SK-N-SH (cell line): ENCODE data around the gene SERINC2. TPM values are rescaled to one million over a fixed set of nuclear protein-coding genes. Genes with fewer than 3 reads are reported as not detected.

Experiments used
- CTCF ChIA-PET: fragments of 300-600, 350-600 bp; formaldehyde crosslinking; extraction: SDS; loops from one replicate; lab custom pipeline; 2021; lab: Yijun Ruan, JAX
- POLR2A ChIA-PET: fragments of 350-600 bp; sonication (Branson Sonifier 250); formaldehyde crosslinking; extraction: SDS; loops from one replicate; lab custom pipeline; 2020; ENCODE audit warnings: antibody characterized with exemption, inconsistent platforms; lab: Yijun Ruan, JAX
- DNase-seq: peaks from one replicate; pipeline ENCODE4 v3.0.0; 2012
- H2AFZ ChIP-seq: fragments of 200-600 bp; sonication (generic); 2 replicates; pipeline ENCODE4 v1.8.1; 2016; ENCODE audit warnings: antibody characterized with exemption, mild to moderate bottlenecking, low read depth
- H3F3A ChIP-seq: fragments of 200-600 bp; sonication (generic); replicated peaks from 2 replicates; pipeline ENCODE3; 2016; ENCODE audit warnings: antibody characterized with exemption, mild to moderate bottlenecking; ENCODE audit not compliant: insufficient read depth
- H3K27ac ChIP-seq, 2 experiments: fragments of 200-500 bp in 1 of 2; fragments of 200-600 bp in 1 of 2; sonication (Bioruptor generic) in 1 of 2; sonication (generic), shearing (Covaris generic) in 1 of 2; 2 replicates each; pipeline versions ENCODE4 v1.5.1 to v1.6.1; 2014 to 2016; ENCODE audit warnings: low read depth in 2 of 2, inconsistent platforms in 1 of 2, low read length in 1 of 2, mild to moderate bottlenecking in 1 of 2, mixed read lengths in 1 of 2
- H3K27me3 ChIP-seq: fragments of 200-600 bp; sonication (generic), shearing (Covaris generic); 2 replicates; pipeline ENCODE4 v1.6.1; 2016; ENCODE audit warnings: mixed run types; ENCODE audit not compliant: insufficient read depth
- H3K36me3 ChIP-seq, 2 experiments: fragments of 200-500 bp in 1 of 2; fragments of 200-600 bp in 1 of 2; sonication (Bioruptor generic) in 1 of 2; sonication (generic) in 1 of 2; replicated peaks in 1 of 2; 2 replicates each; pipeline versions ENCODE3 to v1.5.1; 2014 to 2016; ENCODE audit warnings: low read length in 1 of 2, mild to moderate bottlenecking in 1 of 2; ENCODE audit not compliant: insufficient read depth in 2 of 2, control insufficient read depth in 1 of 2
- H3K4me1 ChIP-seq, 2 experiments: fragments of 200-500 bp in 1 of 2; fragments of 200-600 bp in 1 of 2; sonication (Bioruptor generic) in 1 of 2; sonication (generic), shearing (Covaris generic) in 1 of 2; 2 replicates each; pipeline versions ENCODE4 v1.5.1 to v1.6.1; 2014 to 2016; ENCODE audit warnings: low read depth in 1 of 2, low read length in 1 of 2, mixed run types in 1 of 2; ENCODE audit not compliant: insufficient read depth in 2 of 2, control insufficient read depth in 1 of 2
- H3K4me2 ChIP-seq: fragments of 200-600 bp; sonication (generic), shearing (Covaris generic); 2 replicates; pipeline ENCODE4 v1.6.1; 2017; ENCODE audit warnings: mixed run types
- H3K4me3 ChIP-seq, 2 experiments: fragments of 200-500 bp in 1 of 2; fragments of 200-600 bp in 1 of 2; sonication (Bioruptor generic) in 1 of 2; sonication (generic), shearing (Covaris generic) in 1 of 2; 2 replicates each; pipeline versions ENCODE4 v1.5.1 to v1.8.1; 2014 to 2016; ENCODE audit warnings: low read depth in 2 of 2, inconsistent platforms in 1 of 2, low read length in 1 of 2, mild to moderate bottlenecking in 1 of 2, mixed read lengths in 1 of 2, moderate library complexity in 1 of 2
- H3K79me2 ChIP-seq: fragments of 200-600 bp; sonication (generic); 2 replicates; pipeline ENCODE4 v1.8.1; 2017; ENCODE audit warnings: mild to moderate bottlenecking; ENCODE audit not compliant: insufficient read depth
- H3K9ac ChIP-seq: fragments of 200-600 bp; sonication (generic); 2 replicates; pipeline ENCODE4 v1.6.1; 2017; ENCODE audit warnings: mixed run types
- H3K9me2 ChIP-seq: fragments of 200-600 bp; sonication (generic); 2 replicates; pipeline ENCODE4 v1.6.1; 2017; ENCODE audit warnings: mixed run types
- H3K9me3 ChIP-seq: fragments of 200-600 bp; sonication (generic); 2 replicates; pipeline ENCODE4 v1.6.1; 2017; ENCODE audit warnings: mixed run types, mild to moderate bottlenecking, moderate library complexity
- H4K20me1 ChIP-seq: fragments of 200-600 bp; sonication (generic); 2 replicates; pipeline ENCODE4 v1.6.1; 2017; ENCODE audit warnings: mild to moderate bottlenecking, mixed run types; ENCODE audit not compliant: insufficient read depth
- ELF1 ChIP-seq: IDR thresholded peaks from 2 replicates; pipeline ENCODE4 v1.4.0; 2012
- EP300 ChIP-seq, 2 experiments: IDR thresholded peaks; 2 replicates each; pipeline versions ENCODE4 v1.4.0 to v1.6.1; 2012; ENCODE audit warnings: borderline replicate concordance in 1 of 2, low read depth in 1 of 2, low read length in 1 of 2
- EZH2phosphoT487 ChIP-seq: fragments of 200-600 bp; sonication (generic); IDR thresholded peaks from 2 replicates; pipeline ENCODE4 v1.6.1; 2017; ENCODE audit warnings: low read depth, mixed run types, mild to moderate bottlenecking, antibody characterized with exemption, moderate library complexity, borderline replicate concordance
- FOSL2 ChIP-seq: IDR thresholded peaks from 2 replicates; pipeline ENCODE4 v1.4.0; 2012; ENCODE audit warnings: low read depth, mild to moderate bottlenecking, moderate library complexity, borderline replicate concordance
- FOXM1 ChIP-seq: IDR thresholded peaks from 2 replicates; pipeline ENCODE4 v1.4.0; 2012; ENCODE audit warnings: low read depth, mild to moderate bottlenecking
- GABPA ChIP-seq: IDR thresholded peaks from 2 replicates; pipeline ENCODE4 v1.4.0; 2012; ENCODE audit warnings: low read depth, mild to moderate bottlenecking
- GATA2 ChIP-seq: sonication (generic); formaldehyde crosslinking; IDR thresholded peaks from 2 replicates; pipeline ENCODE4 v1.5.0; 2020; ENCODE audit warnings: mild to moderate bottlenecking, missing genetic modification reagents
- JUND ChIP-seq: IDR thresholded peaks from 2 replicates; pipeline ENCODE4 v1.4.0; 2012
- MXI1 ChIP-seq: IDR thresholded peaks from 2 replicates; pipeline ENCODE4 v1.6.1; 2012; ENCODE audit warnings: mild to moderate bottlenecking, low read depth, low read length, improper control_type of control experiment
- NFIC ChIP-seq: IDR thresholded peaks from 2 replicates; pipeline ENCODE4 v1.4.0; 2012; ENCODE audit warnings: borderline replicate concordance
- NRF1 ChIP-seq: IDR thresholded peaks from 2 replicates; pipeline ENCODE4 v1.6.1; 2012; ENCODE audit warnings: low read depth, mild to moderate bottlenecking, low read length
- POLR2AphosphoS5 ChIP-seq: IDR thresholded peaks from 2 replicates; pipeline ENCODE4 v1.6.1; 2012; ENCODE audit warnings: low read depth, low read length
- RAD21 ChIP-seq: IDR thresholded peaks from 2 replicates; pipeline ENCODE4 v1.6.1; 2012; ENCODE audit warnings: mild to moderate bottlenecking, low read length
- RFX5 ChIP-seq: IDR thresholded peaks from 2 replicates; pipeline ENCODE4 v1.6.1; 2012; ENCODE audit warnings: mild to moderate bottlenecking, improper control_type of control experiment, low read length
- SIN3A ChIP-seq: IDR thresholded peaks from 2 replicates; pipeline ENCODE4 v1.6.1; 2012; ENCODE audit warnings: low read depth, mild to moderate bottlenecking, low read length, moderate library complexity, borderline replicate concordance
- TAF1 ChIP-seq: IDR thresholded peaks from 2 replicates; pipeline ENCODE4 v1.6.1; 2012; ENCODE audit warnings: low read depth, mild to moderate bottlenecking, low read length, moderate library complexity, borderline replicate concordance
- TCF12 ChIP-seq: IDR thresholded peaks from 2 replicates; pipeline ENCODE4 v1.4.0; 2012
- WGBS: methylation state at CpG from one replicate; pipeline ENCODE4 v1.1.6; 2017; ENCODE audit warnings: low lambda C conversion rate; 5-methylcytosine and 5-hydroxymethylcytosine counted together
- polyA plus RNA-seq, 3 experiments: library from polyadenylated mRNA; depleted of rRNA; stranded (reverse); fragments of >200 nt; gene quantifications; 2 replicates each; pipeline ENCODE4 v1.2.3, GENCODE V29; 2012
- TF ChIP-seq, protein P1 (sequence below): IDR thresholded peaks from 2 replicates; pipeline ENCODE4 v1.6.1; 2012; ENCODE audit warnings: mild to moderate bottlenecking, low read depth, low read length, moderate library complexity
- TF ChIP-seq, protein P2 (sequence below): IDR thresholded peaks from 2 replicates; pipeline ENCODE4; 2012
- TF ChIP-seq, protein P3 (sequence below): IDR thresholded peaks from 2 replicates; pipeline ENCODE4 v1.4.0; 2012; ENCODE audit warnings: low read depth, borderline replicate concordance
- TF ChIP-seq, protein P4 (sequence below): IDR thresholded peaks from 2 replicates; pipeline ENCODE4 v1.4.0; 2012; ENCODE audit warnings: low read depth

The SERINC2 gene
- polyA plus RNA-seq, 1 of the 3 experiments (the other 2 are of a cell fraction): 22.2 TPM

DNA sequence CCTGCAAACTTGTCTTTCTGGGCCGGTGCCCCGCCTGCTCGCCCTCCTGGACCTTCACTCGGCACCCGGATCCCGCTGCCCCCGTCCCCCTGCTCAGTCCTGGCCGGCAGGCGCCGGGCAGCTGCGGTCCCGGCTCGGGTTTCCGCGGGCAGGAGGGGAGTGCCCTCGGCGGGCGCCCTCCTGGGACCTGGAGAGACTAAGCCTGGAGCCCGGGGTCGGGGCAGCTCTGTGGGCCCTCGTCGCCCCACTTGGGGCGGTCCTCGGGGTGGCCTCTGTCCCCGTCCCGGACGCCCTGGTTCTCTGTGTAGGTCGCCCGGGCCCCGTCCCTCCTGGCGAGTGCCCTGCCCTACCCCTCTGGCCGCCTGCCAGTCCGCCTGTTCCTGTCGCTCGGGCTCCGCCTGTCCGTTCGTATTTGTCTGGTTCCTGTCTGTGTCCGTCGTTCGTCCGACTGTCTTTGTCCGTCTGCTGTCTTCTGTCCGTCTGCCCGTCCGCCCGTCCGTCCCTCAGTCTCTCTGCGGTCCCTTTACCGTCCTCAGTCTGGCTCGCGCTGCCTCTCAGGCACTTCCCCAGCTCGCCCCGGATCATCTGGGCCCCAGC, 490 bp downstream of the SERINC2 start (continued):
- TF ChIP-seq TAF1 (no peak), FOSL2 (no peak), MXI1 (0 out of 2 replicates have a peak, but pooled peaks have one; percentile 33), EP300 (IDR thresholded peaks at IDR 0.05; ENCODE audit: borderline replicate concordance in 1 of 2, low read depth in 1 of 2, low read length in 1 of 2) (0 out of 4 replicates have a peak, but pooled peaks of 1 of the 2 experiments have one; percentile 4), FOXM1 (no peak)
- TF ChIP-seq, protein P1, sequence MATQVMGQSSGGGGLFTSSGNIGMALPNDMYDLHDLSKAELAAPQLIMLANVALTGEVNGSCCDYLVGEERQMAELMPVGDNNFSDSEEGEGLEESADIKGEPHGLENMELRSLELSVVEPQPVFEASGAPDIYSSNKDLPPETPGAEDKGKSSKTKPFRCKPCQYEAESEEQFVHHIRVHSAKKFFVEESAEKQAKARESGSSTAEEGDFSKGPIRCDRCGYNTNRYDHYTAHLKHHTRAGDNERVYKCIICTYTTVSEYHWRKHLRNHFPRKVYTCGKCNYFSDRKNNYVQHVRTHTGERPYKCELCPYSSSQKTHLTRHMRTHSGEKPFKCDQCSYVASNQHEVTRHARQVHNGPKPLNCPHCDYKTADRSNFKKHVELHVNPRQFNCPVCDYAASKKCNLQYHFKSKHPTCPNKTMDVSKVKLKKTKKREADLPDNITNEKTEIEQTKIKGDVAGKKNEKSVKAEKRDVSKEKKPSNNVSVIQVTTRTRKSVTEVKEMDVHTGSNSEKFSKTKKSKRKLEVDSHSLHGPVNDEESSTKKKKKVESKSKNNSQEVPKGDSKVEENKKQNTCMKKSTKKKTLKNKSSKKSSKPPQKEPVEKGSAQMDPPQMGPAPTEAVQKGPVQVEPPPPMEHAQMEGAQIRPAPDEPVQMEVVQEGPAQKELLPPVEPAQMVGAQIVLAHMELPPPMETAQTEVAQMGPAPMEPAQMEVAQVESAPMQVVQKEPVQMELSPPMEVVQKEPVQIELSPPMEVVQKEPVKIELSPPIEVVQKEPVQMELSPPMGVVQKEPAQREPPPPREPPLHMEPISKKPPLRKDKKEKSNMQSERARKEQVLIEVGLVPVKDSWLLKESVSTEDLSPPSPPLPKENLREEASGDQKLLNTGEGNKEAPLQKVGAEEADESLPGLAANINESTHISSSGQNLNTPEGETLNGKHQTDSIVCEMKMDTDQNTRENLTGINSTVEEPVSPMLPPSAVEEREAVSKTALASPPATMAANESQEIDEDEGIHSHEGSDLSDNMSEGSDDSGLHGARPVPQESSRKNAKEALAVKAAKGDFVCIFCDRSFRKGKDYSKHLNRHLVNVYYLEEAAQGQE: no peak

DNA sequence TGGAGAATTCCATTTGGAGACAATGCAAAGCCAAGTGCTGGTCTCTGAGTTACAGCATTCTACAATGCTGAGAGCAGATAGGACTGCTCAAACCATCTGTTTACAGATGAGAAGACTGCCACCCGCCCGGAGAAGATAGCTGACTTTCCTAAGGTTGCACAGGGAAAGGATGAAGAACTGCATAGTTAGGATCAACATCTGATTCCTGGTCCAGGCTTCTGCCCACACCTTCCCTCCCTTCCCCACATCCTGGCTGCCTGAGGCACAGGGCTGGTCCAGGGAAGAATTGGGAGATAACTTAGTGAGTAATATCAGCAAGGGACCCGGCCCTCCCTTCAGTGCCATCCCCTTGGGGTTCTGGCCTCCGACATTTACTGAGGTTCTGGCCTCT, 2.0 kb downstream of the SERINC2 start:
- no peak overlapping the region for H3K9ac ChIP-seq
- TF ChIP-seq RFX5 (no peak), JUND (no peak), GABPA (no peak), MXI1 (no peak), NRF1 (no peak), RAD21 (no peak), EZH2phosphoT487 (no peak), ELF1 (no peak), GATA2 (CRISPR knock-in tag) (no peak), POLR2AphosphoS5 (no peak), NFIC (no peak), SIN3A (no peak), TCF12 (no peak)
- TF ChIP-seq, protein P2, sequence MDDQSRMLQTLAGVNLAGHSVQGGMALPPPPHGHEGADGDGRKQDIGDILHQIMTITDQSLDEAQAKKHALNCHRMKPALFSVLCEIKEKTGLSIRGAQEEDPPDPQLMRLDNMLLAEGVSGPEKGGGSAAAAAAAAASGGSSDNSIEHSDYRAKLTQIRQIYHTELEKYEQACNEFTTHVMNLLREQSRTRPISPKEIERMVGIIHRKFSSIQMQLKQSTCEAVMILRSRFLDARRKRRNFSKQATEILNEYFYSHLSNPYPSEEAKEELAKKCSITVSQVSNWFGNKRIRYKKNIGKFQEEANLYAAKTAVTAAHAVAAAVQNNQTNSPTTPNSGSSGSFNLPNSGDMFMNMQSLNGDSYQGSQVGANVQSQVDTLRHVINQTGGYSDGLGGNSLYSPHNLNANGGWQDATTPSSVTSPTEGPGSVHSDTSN: no peak
- TF ChIP-seq, protein P3, sequence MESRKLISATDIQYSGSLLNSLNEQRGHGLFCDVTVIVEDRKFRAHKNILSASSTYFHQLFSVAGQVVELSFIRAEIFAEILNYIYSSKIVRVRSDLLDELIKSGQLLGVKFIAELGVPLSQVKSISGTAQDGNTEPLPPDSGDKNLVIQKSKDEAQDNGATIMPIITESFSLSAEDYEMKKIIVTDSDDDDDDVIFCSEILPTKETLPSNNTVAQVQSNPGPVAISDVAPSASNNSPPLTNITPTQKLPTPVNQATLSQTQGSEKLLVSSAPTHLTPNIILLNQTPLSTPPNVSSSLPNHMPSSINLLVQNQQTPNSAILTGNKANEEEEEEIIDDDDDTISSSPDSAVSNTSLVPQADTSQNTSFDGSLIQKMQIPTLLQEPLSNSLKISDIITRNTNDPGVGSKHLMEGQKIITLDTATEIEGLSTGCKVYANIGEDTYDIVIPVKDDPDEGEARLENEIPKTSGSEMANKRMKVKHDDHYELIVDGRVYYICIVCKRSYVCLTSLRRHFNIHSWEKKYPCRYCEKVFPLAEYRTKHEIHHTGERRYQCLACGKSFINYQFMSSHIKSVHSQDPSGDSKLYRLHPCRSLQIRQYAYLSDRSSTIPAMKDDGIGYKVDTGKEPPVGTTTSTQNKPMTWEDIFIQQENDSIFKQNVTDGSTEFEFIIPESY: no peak
- TF ChIP-seq, protein P1: no peak
- TF ChIP-seq, protein P4, sequence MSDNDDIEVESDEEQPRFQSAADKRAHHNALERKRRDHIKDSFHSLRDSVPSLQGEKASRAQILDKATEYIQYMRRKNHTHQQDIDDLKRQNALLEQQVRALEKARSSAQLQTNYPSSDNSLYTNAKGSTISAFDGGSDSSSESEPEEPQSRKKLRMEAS: no peak
- TF ChIP-seq, all 33 proteins: peak for 0
- H2AFZ ChIP-seq: no peak overlapping the region
- H3K79me2 ChIP-seq: peaks cover 9% of the 10 kb centered on the region
- POLR2A ChIA-PET: interaction anchor here (0.7 to 1.0 kb wide), 2 partner anchors 20 to 374 kb away, joined by 3 read pairs; no protein-coding TSS in a partner anchor
- no peak overlapping the region for H3K4me3 ChIP-seq
- peak overlapping the region; percentile 88; the same call in 1 of the 2 replicates for H3K4me2 ChIP-seq
- H3K4me1 ChIP-seq: peaks cover 0 to 17% of the 10 kb centered on the region in 2 experiments; a peak in 1 of 4 replicates
- H4K20me1 ChIP-seq: no peaks in the 10 kb centered on the region
- H3K9me3 ChIP-seq: no peaks in the 10 kb centered on the region
- H3K27ac ChIP-seq: no peak overlapping the region
- peaks cover 4% of the 10 kb centered on the region for H3F3A ChIP-seq
- no peaks in the 10 kb centered on the region for H3K27me3 ChIP-seq
- no peaks in the 10 kb centered on the region for H3K9me2 ChIP-seq
- no peak for DNase-seq
- 93% methylated on average over 4 of the region's 4 CpGs for WGBS
- CTCF ChIA-PET: interaction anchor here (1.2 to 16.8 kb wide), 3 partner anchors 20 to 232 kb away, joined by 3 to 287 read pairs (median 213); no protein-coding TSS in a partner anchor
- H3K36me3 ChIP-seq: no peaks in the 10 kb centered on the region
